ENCODE data around the gene TPCN1. TPM values are rescaled to one million over a fixed set of nuclear protein-coding genes. Genes with fewer than 3 reads are reported as not detected.

TPCN1 gene
- total RNA-seq, 4 donors from 2014 or later = 16.5 to 38.4 (median 28.8) TPM

DNA sequence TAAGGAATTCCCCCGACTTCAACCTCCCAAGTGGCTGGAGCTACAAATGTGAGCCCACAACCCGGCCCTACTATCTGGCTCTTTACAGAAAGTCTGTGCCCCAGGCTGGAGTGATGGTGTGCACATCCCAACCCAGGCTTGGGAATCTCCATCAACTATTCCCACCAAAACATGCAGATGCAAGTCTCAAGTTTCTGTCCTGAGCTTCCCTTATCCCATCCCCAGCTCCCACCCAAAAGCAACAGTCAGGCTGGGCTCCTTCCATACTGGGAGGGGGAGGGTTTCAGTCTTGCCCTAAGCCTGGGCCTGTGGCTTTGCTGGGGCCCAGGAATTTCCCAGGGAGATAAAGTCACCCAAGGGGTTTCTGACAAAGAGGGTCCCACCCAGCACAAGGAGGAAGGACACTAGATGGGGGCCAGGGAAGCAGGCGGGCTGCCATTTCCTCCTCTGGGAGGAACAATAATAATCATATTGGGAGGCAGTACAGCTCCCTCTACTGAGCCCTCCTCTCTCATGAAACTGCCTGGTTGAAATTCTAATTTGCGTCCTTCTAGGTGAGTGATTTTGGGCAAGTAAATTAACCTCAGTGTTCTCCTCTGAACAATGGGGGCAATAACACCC, 105.6 kb downstream of the TPCN1 start:
- H3K4me3 ChIP-seq (ENCODE audit: low read depth, poor library complexity, severe bottlenecking) = no peak overlapping the region
- intact Hi-C loops (cut with DNase I; ENCODE audit: low total_unique reads) = no loop called here
- TF ChIP-seq, protein P1, sequence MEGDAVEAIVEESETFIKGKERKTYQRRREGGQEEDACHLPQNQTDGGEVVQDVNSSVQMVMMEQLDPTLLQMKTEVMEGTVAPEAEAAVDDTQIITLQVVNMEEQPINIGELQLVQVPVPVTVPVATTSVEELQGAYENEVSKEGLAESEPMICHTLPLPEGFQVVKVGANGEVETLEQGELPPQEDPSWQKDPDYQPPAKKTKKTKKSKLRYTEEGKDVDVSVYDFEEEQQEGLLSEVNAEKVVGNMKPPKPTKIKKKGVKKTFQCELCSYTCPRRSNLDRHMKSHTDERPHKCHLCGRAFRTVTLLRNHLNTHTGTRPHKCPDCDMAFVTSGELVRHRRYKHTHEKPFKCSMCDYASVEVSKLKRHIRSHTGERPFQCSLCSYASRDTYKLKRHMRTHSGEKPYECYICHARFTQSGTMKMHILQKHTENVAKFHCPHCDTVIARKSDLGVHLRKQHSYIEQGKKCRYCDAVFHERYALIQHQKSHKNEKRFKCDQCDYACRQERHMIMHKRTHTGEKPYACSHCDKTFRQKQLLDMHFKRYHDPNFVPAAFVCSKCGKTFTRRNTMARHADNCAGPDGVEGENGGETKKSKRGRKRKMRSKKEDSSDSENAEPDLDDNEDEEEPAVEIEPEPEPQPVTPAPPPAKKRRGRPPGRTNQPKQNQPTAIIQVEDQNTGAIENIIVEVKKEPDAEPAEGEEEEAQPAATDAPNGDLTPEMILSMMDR (IDR thresholded peaks at IDR 0.05) = no peak
- no peak for TF ChIP-seq POLR2A (IDR thresholded peaks at IDR 0.05)
- DNase-seq (ENCODE audit: low spot score in 2 of 2) = no peak
- 72% methylated on average over 4 of the region's 4 CpGs for WGBS, 2 donors

DNA sequence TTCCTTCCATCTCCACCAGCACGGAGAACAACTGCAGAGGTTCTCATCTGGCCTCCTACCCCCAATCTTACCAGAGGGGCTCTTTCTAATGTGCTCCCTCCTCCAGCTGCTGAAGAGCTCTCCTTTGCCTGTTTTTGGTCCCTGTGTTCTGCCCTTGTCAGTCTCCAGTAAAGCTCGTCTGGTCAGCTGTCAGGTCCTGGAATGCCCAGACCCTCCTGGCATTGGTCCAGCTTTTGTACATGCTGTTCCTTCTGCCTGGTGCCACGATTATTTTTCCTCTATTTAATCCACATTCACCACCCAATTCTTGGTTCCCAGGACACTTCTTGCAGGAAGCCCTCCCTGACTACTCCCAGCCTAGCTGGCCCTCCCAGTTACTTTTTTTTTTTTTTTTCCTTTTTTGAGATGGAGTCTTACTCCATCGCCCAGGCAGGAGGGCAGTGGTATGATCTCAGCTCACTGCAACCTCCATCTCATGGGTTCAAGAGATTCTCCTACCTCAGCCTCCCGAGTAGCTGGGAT, 107.2 kb downstream of the TPCN1 start:
- DNase-seq (ENCODE audit: low spot score in 2 of 2) = no peak
- 78 to 83% methylated on average over 5 of the region's 5 CpGs for WGBS, 2 donors
- no peak overlapping the region for H3K4me3 ChIP-seq (ENCODE audit: low read depth, poor library complexity, severe bottlenecking)
- intact Hi-C loops (cut with DNase I; ENCODE audit: low total_unique reads) = no loop called here
- no peak for TF ChIP-seq POLR2A (IDR thresholded peaks at IDR 0.05)
- TF ChIP-seq, protein P1 (IDR thresholded peaks at IDR 0.05) = no peak

DNA sequence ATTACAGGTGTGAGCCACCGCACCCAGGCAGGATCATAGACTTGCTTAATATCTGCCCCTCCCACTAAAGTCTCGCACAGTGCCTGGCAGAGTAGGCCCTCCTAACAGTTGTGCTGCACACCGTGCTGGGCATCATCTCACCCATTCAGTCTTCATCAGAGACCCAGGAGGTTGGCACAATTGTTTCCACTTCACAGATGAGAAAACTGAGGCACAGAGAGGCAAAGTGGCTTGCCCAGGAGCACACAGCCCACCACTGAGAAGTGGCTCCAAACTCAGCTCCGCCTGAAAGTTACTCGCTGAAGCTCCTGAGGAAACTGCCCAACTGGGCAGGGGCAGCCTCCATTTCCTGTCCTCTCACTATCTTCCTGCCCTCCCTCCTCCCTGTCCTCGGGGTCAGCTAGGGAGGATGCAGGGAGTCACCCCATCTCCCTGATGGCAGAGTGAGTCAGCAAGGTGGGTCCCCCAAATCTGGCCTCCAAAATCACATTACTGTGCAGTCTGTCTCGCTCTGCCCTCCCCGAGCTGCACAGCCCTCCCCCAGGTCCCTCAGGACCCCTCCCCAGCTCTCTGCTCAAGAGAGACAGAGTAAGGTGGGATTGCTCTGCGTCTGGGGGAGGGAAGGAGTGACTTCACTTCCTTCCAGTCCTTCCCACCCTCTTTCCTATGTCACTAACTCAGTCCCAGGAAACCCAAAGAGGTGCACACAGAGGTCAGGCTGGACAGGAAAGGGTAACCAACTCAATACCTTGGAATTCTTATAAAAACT, 107.9 kb downstream of the TPCN1 start:
- no peak for DNase-seq (ENCODE audit: low spot score in 2 of 2)
- intact Hi-C loops (cut with DNase I; ENCODE audit: low total_unique reads) = no loop called here
- no peak overlapping the region for H3K4me3 ChIP-seq (ENCODE audit: low read depth, poor library complexity, severe bottlenecking)
- WGBS, 2 donors = 76 to 82% methylated on average over 9 of the region's 9 CpGs
- TF ChIP-seq POLR2A (IDR thresholded peaks at IDR 0.05) = no peak
- TF ChIP-seq, protein P1 (IDR thresholded peaks at IDR 0.05) = no peak

DNA sequence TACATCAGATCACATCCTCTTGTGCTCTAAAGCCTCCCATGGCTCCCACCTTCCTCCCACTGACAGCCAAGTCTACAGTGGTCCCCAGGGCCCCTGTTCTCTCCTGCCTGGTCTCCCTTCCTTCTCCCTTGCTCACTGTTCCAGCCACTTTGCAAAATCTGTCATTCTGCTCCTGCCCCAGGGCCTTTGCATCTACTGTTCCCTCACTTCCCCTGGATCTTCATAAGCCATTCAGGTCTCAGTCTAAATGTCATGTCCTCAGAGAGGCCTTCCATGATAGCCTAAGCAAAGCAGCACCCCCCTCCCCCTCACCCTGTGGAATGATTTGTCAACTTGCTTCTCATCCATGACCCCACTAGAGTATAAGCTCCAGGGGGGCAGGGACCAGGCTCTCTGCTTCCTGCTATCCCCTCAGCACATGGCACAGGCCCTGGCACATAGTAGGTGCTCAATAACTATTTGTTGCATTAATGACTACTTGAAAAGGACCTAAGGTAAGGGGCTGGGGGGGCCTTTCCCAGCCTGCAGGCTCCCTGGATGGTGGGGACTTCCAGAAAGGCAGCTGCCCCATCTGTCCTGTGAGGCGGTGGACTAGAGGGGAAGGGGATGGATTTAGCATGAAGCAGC, 108.6 kb downstream of the TPCN1 start:
- no peak overlapping the region for H3K4me3 ChIP-seq (ENCODE audit: low read depth, poor library complexity, severe bottlenecking)
- intact Hi-C loops (cut with DNase I; ENCODE audit: low total_unique reads) = loop anchor here (10.0 kb wide), 1 partner anchor 135 kb away; no protein-coding TSS in a partner anchor
- no peak for DNase-seq (ENCODE audit: low spot score in 2 of 2)
- no peak for TF ChIP-seq POLR2A (IDR thresholded peaks at IDR 0.05)
- TF ChIP-seq, protein P1 (IDR thresholded peaks at IDR 0.05) = no peak
- 100% methylated on average over 1 of the region's 1 CpG for WGBS, 2 donors

DNA sequence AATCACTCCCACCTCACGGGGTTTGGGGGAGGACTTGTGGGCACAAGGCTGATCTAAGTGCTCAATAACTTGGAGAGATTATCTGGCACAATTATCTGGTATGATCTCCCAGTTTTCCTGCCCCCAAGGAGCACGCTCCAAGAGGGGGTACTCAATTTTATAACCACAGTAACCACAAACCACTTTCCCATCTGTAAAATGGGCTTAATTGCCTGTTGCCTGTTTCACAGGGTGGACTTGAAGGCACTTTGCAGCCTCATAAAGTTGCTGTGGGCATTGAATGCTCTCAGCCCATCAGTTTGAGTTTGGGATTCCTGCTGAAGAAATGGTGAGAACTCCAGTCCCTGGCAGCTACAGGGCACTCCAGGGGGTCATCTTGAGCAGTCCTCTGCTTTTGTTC, 109.2 kb downstream of the TPCN1 start:
- no peak for DNase-seq (ENCODE audit: low spot score in 2 of 2)
- H3K4me3 ChIP-seq (ENCODE audit: low read depth, poor library complexity, severe bottlenecking) = no peak overlapping the region
- intact Hi-C loops (cut with DNase I; ENCODE audit: low total_unique reads) = loop anchor here (10.0 kb wide), 1 partner anchor 136 kb away; no protein-coding TSS in a partner anchor
- no peak for TF ChIP-seq POLR2A (IDR thresholded peaks at IDR 0.05)
- TF ChIP-seq, protein P1 (IDR thresholded peaks at IDR 0.05) = no peak
- WGBS, 2 donors = 89 to 96% methylated on average over 2 of the region's 2 CpGs
